ENCODE data around the gene CRK.
"Not testable (repeated sequence)": the region's sequence is repeated elsewhere in the genome, so short reads cannot be mapped to it uniquely, and the experiment has no call there.

The CRK gene

DNA sequence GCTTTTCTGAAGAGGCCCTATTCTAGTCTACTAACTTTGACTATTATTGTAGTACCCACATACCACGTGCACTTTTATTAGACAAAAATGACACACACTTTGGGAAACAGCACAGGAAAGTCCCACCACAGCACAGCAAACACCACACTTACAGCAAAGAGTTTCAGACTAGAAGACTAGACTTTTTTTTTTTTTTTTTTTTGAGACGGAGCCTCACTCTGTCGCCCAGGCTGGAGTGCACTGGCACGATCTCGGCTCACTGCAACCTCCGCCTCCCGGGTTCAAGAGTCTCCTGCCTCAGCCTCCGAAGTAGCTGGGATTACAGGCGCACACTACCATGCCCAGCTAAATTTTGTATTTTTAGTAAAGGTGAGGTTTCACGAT lies 76.1 kb downstream of the CRK start:
- DNase-seq = no peak

DNA sequence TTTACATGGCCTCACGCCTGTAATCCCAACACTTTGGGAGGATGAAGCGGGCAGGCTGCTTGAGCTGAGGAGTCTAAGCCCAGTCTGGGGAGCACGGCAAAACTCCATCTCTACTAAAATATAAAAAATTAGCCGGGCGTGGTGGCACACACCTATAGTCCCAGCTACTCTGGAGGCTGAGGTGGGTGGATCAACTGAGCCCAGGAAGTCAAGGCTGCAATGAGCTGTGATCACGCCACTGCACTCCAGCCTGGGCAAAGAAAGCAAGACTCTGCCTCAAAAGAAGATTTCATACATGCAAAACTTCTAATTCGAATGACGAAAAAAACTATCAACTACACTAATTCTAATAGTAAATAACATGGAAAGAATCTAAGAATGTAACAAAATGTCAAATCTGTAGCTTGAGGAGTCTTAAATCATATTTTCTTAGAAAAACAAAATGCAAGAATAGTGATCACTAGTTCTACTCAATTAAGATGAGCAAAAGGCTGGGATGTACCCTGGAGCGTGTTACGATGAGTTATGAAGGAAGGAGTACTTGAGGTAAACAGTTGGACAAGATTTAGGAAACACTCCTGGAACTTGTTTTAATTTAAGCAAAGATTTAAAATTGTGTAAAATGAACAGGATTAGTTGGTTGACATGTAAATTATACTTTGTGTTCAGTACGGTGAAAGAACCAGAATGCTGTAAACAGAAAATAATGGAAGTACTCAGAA lies 76.7 kb downstream of the CRK start:
- DNase-seq = no peak

DNA sequence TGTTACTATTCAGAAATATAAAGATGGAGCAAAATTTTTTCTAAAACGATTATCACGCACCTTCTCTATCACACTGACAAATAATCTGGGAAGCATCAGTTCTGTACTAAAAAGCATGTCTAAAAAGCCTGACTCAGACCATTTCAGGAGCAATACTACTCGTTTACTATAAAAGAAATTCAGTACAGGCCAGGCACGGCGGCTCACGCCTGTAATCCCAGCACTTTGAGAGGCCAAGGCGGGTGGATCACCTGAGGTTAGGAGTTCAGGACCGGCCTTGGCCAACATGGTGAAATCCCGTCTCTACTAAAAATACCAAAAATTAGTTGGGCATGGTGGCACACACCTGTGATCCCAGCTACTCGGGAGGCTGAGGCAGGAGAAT lies 77.6 kb downstream of the CRK start:
- DNase-seq = not testable (repeated sequence)

DNA sequence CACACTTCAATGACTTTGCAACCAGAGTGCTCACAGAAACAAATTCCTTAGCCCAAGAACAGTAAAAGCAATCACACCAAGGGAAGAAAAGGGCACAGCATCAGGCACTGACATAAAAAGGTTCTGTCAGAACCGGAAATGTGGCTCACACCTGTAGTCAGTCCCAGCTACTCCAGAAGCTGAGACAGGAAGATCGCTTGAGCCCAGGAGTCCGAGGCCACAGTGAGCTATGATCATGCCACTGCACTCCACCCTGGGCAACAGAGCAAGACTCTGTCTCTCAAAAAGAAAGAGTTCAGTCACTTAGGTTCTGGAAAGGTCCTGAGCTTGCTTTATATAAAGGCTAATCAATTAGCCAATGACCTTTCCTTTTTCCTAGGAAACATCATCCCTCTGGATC lies 78.7 kb downstream of the CRK start:
- no peak for DNase-seq

DNA sequence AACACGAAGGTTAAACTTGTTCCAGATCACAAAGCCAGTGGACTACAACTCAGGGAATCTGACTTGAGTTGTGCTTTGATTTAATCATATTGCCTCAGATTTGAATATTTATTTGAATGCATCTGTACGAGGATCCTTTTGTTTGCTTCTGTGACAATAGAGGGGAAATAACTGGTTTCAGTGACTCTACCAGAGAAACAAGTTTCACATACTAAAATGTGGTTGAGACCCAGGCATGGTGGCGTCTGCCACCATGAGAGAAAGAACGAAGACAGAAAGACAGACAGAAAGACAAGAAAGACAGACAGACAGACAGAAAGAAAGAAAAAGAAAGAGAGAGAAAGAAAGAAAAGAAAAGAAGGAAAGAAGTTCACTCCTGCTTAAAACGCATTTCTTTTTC lies 80.0 kb downstream of the CRK start:
- DNase-seq = no peak

DNA sequence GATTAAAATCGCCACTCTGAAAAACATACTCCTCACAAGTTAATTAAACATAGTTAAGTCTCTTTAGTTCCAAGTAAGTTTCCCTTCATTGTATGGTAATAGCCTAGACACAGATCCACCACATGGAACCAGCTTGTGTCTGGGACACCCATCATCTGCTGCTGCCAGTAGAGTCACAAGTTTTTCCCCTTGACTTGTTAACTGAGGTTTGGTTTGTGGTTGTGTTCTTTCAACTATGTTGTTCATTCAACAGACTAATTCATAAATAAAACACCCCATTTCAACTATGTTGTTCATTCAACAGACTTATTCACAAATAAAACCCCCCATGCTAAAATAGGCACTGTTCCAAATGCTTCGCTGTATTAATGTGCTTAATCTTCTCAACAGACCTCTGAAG lies 80.4 kb downstream of the CRK start:
- no peak for DNase-seq

DNA sequence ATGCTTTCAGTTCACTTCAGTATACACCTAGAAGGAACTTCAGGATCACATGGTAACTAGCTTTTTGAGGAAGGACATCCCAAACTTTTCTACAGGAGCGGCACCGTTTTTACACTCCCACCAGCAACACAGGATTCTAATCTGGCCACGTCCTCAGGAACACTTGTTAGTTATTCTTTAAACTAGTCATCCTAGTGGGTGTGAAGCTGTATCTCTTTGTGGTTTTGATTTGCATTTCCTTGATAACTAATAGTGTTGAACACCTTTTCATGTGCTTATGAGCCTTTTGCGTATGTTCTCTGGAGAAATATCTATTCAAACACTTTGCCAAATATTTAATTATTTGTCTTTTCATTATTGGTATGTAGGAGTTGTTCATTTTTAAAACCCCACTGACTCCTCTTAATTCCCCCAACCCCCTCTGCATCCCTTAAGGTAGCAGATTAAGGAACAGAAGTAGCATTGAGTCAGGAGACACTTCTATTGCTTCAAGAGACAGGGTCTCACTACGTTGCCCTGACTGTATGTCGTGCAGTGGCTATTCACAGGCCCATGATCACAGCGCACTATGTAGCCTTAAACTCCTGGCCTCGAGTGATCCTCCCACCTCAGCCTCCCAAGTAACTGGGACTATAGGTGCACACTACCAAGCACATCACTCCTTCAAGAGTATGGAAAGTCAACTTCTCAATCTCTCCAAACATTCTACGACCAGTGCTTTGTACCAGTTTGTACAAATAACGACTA lies 81.4 kb downstream of the CRK start:
- DNase-seq = no peak

DNA sequence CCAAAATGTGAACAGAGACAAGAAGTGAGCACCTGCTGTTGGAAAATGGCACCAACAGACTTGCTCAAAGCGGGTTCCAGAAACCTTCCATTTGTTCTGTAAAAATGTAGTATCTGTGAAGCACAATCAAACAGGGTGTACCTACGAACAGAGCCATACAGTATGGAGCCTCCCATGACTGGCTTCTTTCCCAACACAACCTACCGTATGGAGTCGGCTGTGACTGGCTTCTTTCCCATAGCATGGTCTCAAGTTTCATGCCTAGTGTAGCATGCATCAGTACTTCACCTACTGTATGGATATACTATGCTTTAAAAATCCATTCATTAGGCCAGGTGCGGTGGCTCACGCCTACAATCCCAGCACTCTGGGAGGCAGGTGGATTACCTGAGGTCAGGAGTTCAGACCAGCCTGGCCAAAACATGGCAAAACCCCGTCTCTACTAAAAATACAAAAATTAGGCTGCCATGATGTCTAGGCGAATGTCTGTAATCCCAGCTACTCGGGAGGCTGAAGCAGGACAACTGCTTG lies 82.3 kb downstream of the CRK start:
- no peak for DNase-seq

DNA sequence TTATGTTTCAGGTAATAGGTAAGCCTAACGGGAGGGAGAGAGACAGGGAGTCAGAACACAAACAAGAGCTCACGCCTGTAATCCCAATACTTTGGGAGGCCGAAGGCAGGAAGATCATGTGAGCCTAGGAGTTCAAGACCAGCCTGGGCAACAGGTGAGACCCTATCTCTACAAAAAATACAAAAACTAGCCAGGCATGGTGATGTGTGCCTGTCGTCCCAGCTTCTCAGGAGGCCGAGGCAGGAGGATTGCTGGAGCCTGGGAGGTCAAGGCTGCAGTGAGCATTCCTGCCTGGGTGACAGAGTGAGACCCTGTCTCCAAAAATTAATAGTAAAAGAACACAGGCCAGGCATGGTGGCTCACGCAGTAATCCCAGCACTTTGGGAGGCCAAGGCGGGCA lies 83.4 kb downstream of the CRK start:
- no peak for DNase-seq

DNA sequence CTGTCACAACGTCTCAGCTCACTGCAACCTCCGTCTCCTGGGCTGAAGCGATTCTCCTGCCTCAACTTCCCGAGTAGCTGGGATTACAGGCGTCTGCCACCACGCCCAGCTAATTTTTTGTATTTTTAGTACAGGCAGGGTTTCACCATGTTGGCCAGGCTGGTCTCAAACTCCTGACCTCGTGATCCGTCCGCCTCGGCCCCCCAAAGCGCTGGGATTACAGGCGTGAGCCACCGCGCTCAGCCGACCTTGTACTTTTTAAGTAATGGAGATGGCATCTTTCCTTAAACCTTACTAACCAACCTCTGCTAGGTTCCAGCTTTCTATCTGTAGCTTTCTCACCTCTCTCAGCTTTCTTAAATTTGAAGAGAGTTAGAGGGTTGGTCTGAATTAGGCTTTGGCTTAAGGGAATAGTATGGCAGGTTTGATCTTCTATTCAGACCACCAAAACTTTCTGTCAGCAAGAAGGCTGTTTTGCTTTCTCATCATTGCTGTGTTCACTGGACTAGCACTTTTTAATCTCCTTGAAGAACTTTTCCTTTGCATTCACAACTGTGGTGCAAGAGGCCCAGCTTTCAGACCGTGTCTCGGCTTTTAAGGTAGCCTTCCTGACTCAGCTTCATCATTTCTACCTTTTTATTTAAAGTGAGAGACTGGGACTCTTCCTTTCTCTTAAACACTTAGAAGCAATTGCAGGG lies 84.0 kb downstream of the CRK start:
- DNase-seq = no peak
